ENCODE measurements around the gene SLC6A19. TPM values are rescaled to one million over a fixed set of nuclear protein-coding genes. Genes with fewer than 3 reads are reported as not detected.

The SLC6A19 gene
- total and polyA plus RNA-seq, 2 of the 13 experiments (the other 11 are each of a cell fraction or from before 2014, with no cell fraction given), result 0.02 TPM; not detected in 1

- Histone ChIP-seq H3K4me3 (replicated peaks in 1 of 3; ENCODE audit: insufficient read depth in 1 of 3, low read depth in 2 of 3, low read length in 3 of 3) (no peak overlapping the region), H3K9me3 (ENCODE audit: low read length) (no peaks in the 10 kb centered on the region), H3K27ac (ENCODE audit: extremely low read length, insufficient read depth, low read length) (no peak overlapping the region), H4K20me1 (ENCODE audit: insufficient read depth, low read length) (peaks cover 7% of the 10 kb centered on the region; the same call in 1 of the 2 replicates), H3K9ac (ENCODE audit: insufficient read depth, low read depth, low read length) (no peak overlapping the region), H2AFZ (ENCODE audit: low read length) (no peak overlapping the region), H3K4me1 (ENCODE audit: insufficient read depth, low read length) (no peaks in the 10 kb centered on the region), H3K79me2 (ENCODE audit: insufficient read depth, low read length) (no peaks in the 10 kb centered on the region), H3K36me3 (replicated peaks in 1 of 2; ENCODE audit: control insufficient read depth in 1 of 2, insufficient read depth in 2 of 2, low read length in 2 of 2) (no peaks in the 10 kb centered on the region), H3K4me2 (ENCODE audit: low read depth, low read length) (no peak overlapping the region), H3K27me3 (ENCODE audit: control insufficient read depth in 1 of 2, insufficient read depth in 2 of 2, low read length in 2 of 2) (peaks cover 8 to 52% of the 10 kb centered on the region in 2 experiments)
- CTCF ChIA-PET (ENCODE audit: low intra/inter-chr PET ratio, low total read pairs), result no interaction called here
- FAIRE-seq (no peak), ATAC-seq (no peak), DNase-seq (ENCODE audit: low spot score) (no peak)
- 56% methylated on average over 22 of the region's 58 CpGs for WGBS (ENCODE audit: low lambda C conversion rate)
- intact Hi-C loops (cut with micrococcal nuclease; ENCODE audit: unreplicated experiment) (no loop called here), in situ Hi-C loops (cut with HindIII; ENCODE audit: extremely low pct_ligation_motif_present, low pct_unique_long_range_greater_than_20kb) (no loop called here)
- no TSS peak for BruUV-seq (replicated peaks)
- POLR2A ChIA-PET, result no interaction called here
- TF ChIP-seq ZNF678 (CRISPR knock-in tag; IDR thresholded peaks at IDR 0.05) (no peak), HIC2 (CRISPR knock-in tag; IDR thresholded peaks at IDR 0.05; ENCODE audit: low read depth) (no peak), MATR3 (CRISPR knock-in tag; IDR thresholded peaks at IDR 0.05) (no peak), ZBTB40 (IDR thresholded peaks at IDR 0.05) (no peak), ZBTB40 (CRISPR knock-in tag; IDR thresholded peaks at IDR 0.05) (no peak), NR2F6 (IDR thresholded peaks at IDR 0.05) (no peak), NR2F6 (CRISPR knock-in tag; IDR thresholded peaks at IDR 0.05) (no peak), CBX5 (CRISPR knock-in tag; IDR thresholded peaks at IDR 0.05; ENCODE audit: borderline replicate concordance) (no peak), FOSL2 (CRISPR knock-in tag; IDR thresholded peaks at IDR 0.05) (no peak), RELA (CRISPR knock-in tag; IDR thresholded peaks at IDR 0.05) (no peak), XRCC5 (optimal IDR thresholded peaks at IDR 0.05; ENCODE audit: low read length) (no peak), MBD4 (IDR thresholded peaks at IDR 0.05; ENCODE audit: borderline replicate concordance, low read length) (no peak), ZNF431 (CRISPR knock-in tag; IDR thresholded peaks at IDR 0.05; ENCODE audit: borderline replicate concordance, low read depth) (no peak), GABPB1 (CRISPR knock-in tag; IDR thresholded peaks at IDR 0.05) (no peak), SNRNP70 (IDR thresholded peaks at IDR 0.05; ENCODE audit: low read depth, low read length) (no peak), ETV5 (CRISPR knock-in tag; IDR thresholded peaks at IDR 0.05; ENCODE audit: borderline replicate concordance) (no peak)
Observed at GRCh38 chr5:1245905-1246576, 44.6 kb downstream of the SLC6A19 start.

Data from HepG2 (cell line).